ENCODE measurements around the gene PRKN. TPM values are rescaled to one million over a fixed set of nuclear protein-coding genes. Genes with fewer than 3 reads are reported as not detected.

The PRKN gene
- total RNA-seq, 2 donors from 2014 or later = 6.7 to 8.2 TPM

DNA sequence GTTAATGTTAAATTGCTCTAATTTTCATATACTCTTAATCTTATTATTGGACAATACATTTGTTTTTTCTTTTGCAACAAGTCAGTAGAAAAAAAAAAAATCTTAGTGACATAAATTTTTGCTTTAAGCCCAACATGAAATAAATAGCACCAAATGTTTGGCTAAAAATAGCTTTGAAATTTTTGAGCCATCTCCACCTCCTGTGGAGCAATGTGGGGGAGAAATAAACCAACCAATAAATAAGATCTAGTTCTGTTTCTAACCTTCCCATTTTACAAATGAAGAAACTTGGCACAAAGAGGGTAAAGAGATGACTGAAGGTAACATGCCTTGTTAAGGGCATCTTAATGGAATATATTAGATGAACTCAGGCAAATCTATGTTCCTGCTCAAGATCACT is 91.4 kb downstream of the PRKN start:
- TF ChIP-seq POLR2A (IDR thresholded peaks at IDR 0.05) = no peak
- TF ChIP-seq, protein P1, sequence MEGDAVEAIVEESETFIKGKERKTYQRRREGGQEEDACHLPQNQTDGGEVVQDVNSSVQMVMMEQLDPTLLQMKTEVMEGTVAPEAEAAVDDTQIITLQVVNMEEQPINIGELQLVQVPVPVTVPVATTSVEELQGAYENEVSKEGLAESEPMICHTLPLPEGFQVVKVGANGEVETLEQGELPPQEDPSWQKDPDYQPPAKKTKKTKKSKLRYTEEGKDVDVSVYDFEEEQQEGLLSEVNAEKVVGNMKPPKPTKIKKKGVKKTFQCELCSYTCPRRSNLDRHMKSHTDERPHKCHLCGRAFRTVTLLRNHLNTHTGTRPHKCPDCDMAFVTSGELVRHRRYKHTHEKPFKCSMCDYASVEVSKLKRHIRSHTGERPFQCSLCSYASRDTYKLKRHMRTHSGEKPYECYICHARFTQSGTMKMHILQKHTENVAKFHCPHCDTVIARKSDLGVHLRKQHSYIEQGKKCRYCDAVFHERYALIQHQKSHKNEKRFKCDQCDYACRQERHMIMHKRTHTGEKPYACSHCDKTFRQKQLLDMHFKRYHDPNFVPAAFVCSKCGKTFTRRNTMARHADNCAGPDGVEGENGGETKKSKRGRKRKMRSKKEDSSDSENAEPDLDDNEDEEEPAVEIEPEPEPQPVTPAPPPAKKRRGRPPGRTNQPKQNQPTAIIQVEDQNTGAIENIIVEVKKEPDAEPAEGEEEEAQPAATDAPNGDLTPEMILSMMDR (IDR thresholded peaks at IDR 0.05) = no peak
- DNase-seq (no peak), ATAC-seq (no peak)
- intact Hi-C loops (cut with DNase I) = no loop called here
- H3K9me3 ChIP-seq = no peaks in the 10 kb centered on the region
- no peaks in the 10 kb centered on the region for H3K4me1 ChIP-seq
- H3K27ac ChIP-seq = no peak overlapping the region
- no peak overlapping the region for H3K4me3 ChIP-seq
- no peaks in the 10 kb centered on the region for H3K36me3 ChIP-seq (replicated peaks in 1 of 2; ENCODE audit: insufficient read depth in 1 of 2, low read depth in 2 of 2)
- H3K27me3 ChIP-seq = no peaks in the 10 kb centered on the region

DNA sequence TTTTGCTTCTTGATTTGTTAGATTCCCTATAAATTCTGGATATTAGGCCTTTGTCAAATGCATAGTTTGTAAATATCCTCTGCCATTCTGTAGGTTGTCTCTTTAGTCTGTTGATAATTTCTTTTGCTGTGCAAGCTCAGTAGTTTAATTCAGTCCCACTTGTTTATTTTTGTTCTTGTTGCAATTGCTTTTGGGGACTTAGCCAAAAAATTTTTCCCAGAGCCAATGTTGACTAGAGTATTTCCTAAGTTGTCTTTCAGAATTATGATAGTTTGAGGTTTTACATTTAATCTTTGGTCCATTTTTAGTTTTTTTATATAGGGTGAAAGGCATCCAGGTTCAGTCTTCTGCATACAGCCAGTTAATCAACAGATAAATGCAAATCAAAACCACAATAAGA is 96.0 kb downstream of the PRKN start:
- H3K36me3 ChIP-seq (replicated peaks in 1 of 2; ENCODE audit: insufficient read depth in 1 of 2, low read depth in 2 of 2) = no peaks in the 10 kb centered on the region
- TF ChIP-seq POLR2A (IDR thresholded peaks at IDR 0.05) = no peak
- TF ChIP-seq, protein P1 (IDR thresholded peaks at IDR 0.05) = no peak
- intact Hi-C loops (cut with DNase I) = no loop called here
- H3K4me3 ChIP-seq = no peak overlapping the region
- H3K27ac ChIP-seq = no peak overlapping the region
- H3K27me3 ChIP-seq = no peaks in the 10 kb centered on the region
- DNase-seq = no peak
- no peaks in the 10 kb centered on the region for H3K9me3 ChIP-seq
- ATAC-seq = no peak
- no peaks in the 10 kb centered on the region for H3K4me1 ChIP-seq

DNA sequence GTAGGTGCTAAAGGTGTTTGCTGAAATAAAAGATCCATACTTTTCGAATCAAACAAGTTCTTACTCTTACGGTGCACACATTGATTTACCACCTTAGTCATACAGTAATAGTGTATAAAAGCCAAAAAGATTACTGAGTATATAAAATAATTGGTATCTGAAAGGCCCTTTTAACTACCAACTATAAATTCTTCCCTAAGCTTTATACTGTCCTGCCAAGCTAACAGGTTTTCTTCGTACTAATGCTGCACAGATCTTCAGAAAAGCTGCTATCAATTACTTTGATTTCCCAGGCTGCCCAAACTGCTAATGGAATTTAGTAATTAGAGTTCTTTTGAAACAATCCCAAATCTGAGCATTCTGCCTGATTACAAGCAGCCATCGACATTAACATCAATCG is 97.5 kb downstream of the PRKN start:
- no peaks in the 10 kb centered on the region for H3K27me3 ChIP-seq
- 92 to 95% methylated on average over 5 of the region's 5 CpGs for WGBS, 2 donors
- DNase-seq (no peak), ATAC-seq (no peak)
- H3K4me3 ChIP-seq = no peak overlapping the region
- no peaks in the 10 kb centered on the region for H3K36me3 ChIP-seq (replicated peaks in 1 of 2; ENCODE audit: insufficient read depth in 1 of 2, low read depth in 2 of 2)
- no peak overlapping the region for H3K27ac ChIP-seq
- TF ChIP-seq POLR2A (IDR thresholded peaks at IDR 0.05) = no peak
- TF ChIP-seq, protein P1 (IDR thresholded peaks at IDR 0.05) = no peak
- H3K4me1 ChIP-seq = peaks cover 4% of the 10 kb centered on the region
- H3K9me3 ChIP-seq = no peaks in the 10 kb centered on the region
- intact Hi-C loops (cut with DNase I) = no loop called here

DNA sequence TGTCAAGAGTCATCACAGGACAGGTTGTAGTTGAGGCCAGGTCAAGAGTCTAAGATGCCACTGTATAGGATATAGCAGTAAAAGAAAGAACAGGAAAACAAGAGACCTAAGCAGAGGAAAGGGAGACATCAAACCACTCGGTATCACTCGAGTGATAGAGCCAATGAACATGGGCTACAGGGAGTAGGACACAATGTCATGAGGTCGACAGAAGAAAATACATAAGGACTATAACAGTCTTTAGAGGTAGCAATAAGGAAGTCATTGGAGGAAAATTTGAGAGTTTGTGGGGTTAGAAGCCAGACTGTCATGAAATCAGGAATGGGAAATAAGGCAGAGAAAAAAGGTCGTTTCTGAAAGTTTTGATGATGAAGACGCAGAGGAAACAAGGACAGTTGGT is 99.7 kb downstream of the PRKN start:
- Histone ChIP-seq H3K36me3 (replicated peaks in 1 of 2; ENCODE audit: insufficient read depth in 1 of 2, low read depth in 2 of 2) (no peaks in the 10 kb centered on the region), H3K4me3 (no peak overlapping the region), H3K9me3 (no peaks in the 10 kb centered on the region), H3K4me1 (peaks cover 4% of the 10 kb centered on the region), H3K27me3 (no peaks in the 10 kb centered on the region), H3K27ac (no peak overlapping the region)
- intact Hi-C loops (cut with DNase I) = no loop called here
- 85 to 89% methylated on average over 5 of the region's 5 CpGs for WGBS, 2 donors
- DNase-seq = no peak
- TF ChIP-seq, protein P1 (IDR thresholded peaks at IDR 0.05) = no peak
- no peak for TF ChIP-seq POLR2A (IDR thresholded peaks at IDR 0.05)
- ATAC-seq = no peak

DNA sequence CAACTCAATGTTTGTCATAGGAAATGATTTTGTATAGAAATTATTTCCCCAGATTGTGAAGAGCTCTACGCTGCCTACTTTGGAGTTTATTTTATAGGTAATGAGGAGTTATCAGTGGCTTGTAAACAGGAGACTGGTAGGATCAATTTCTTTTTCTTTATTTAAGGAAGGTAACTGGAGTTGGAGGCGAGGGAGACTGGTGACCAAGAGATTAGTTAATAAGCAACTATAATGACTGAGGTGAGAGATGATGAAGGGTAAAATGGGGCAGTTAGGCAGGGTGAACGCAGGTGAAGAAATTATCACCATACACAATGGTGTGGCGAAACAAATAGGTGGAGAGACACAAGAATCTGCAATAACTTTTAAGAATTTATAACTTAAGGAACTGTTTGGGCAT is 100.2 kb downstream of the PRKN start:
- ATAC-seq (no peak), DNase-seq (no peak)
- intact Hi-C loops (cut with DNase I) = no loop called here
- Histone ChIP-seq H3K36me3 (replicated peaks in 1 of 2; ENCODE audit: insufficient read depth in 1 of 2, low read depth in 2 of 2) (no peaks in the 10 kb centered on the region), H3K4me3 (no peak overlapping the region), H3K9me3 (no peaks in the 10 kb centered on the region), H3K27me3 (no peaks in the 10 kb centered on the region), H3K27ac (no peak overlapping the region), H3K4me1 (peaks cover 4% of the 10 kb centered on the region)
- TF ChIP-seq, protein P1 (IDR thresholded peaks at IDR 0.05) = no peak
- no peak for TF ChIP-seq POLR2A (IDR thresholded peaks at IDR 0.05)
- 44 to 51% methylated on average over 4 of the region's 4 CpGs for WGBS, 2 donors
